DMS 273 treated with DMSO at 0.1 percent for 48 hours (cell line): ENCODE results near the gene PSRC1.

Source experiments
- DNase-seq: peaks from one replicate; lab custom pipeline; 2025; lab: John Stamatoyannopoulos, UW

PSRC1 gene

GRCh38 chr1:109272021-109272799 is 10.7 kb downstream of the PSRC1 start:
- no peak for DNase-seq

GRCh38 chr1:109271458-109271857 is 11.5 kb downstream of the PSRC1 start:
- DNase-seq = no peak

GRCh38 chr1:109270623-109271317 is 12.2 kb downstream of the PSRC1 start:
- no peak for DNase-seq

- DNase-seq = no peak
Measured at GRCh38 chr1:109269981-109270622, 12.8 kb downstream of the PSRC1 start.

GRCh38 chr1:109269212-109269980 is 13.5 kb downstream of the PSRC1 start:
- no peak for DNase-seq

GRCh38 chr1:109268431-109269211 is 14.3 kb downstream of the PSRC1 start:
- DNase-seq = no peak

- no peak for DNase-seq
Measured at GRCh38 chr1:109267743-109268300, 15.1 kb downstream of the PSRC1 start.

- DNase-seq = no peak
Measured at GRCh38 chr1:109266965-109267364, 16.0 kb downstream of the PSRC1 start.

- no peak for DNase-seq
Measured at GRCh38 chr1:109265741-109266330, 17.1 kb downstream of the PSRC1 start.

GRCh38 chr1:109265016-109265415 is 17.9 kb downstream of the PSRC1 start:
- no peak for DNase-seq

- no peak for DNase-seq
Measured at GRCh38 chr1:109264379-109264755, 18.6 kb downstream of the PSRC1 start.

GRCh38 chr1:109263597-109264378 is 19.2 kb downstream of the PSRC1 start:
- no peak for DNase-seq

GRCh38 chr1:109263234-109263596 is 19.7 kb downstream of the PSRC1 start:
- DNase-seq = no peak

GRCh38 chr1:109262231-109263055 is 20.5 kb downstream of the PSRC1 start:
- no peak for DNase-seq

- no peak for DNase-seq
Measured at GRCh38 chr1:109261578-109261977, 21.4 kb downstream of the PSRC1 start.

GRCh38 chr1:109261006-109261405 is 21.9 kb downstream of the PSRC1 start:
- no peak for DNase-seq

- no peak for DNase-seq
Measured at GRCh38 chr1:109259674-109260557, 23.0 kb downstream of the PSRC1 start.
